Brain microvascular endothelial cell (primary cell): Measurements from ENCODE around the gene MYBPHL.

Experiments
- DNase-seq: peaks from one replicate; pipeline ENCODE4 v3.0.0-alpha.2; 2020
- H3K27ac ChIP-seq: fragments of 250-450 bp; sonication (Bioruptor Pico); 2 replicates; pipeline ENCODE4 v1.5.1; 2020; ENCODE audit warnings: mild to moderate bottlenecking, moderate library complexity
- H3K27me3 ChIP-seq: fragments of 250-450 bp; sonication (Bioruptor Pico); replicated peaks from 2 replicates; pipeline ENCODE4 v1.5.1; 2020; ENCODE audit warnings: mild to moderate bottlenecking
- H3K36me3 ChIP-seq: fragments of 250-450 bp; sonication (Bioruptor Pico); replicated peaks from 2 replicates; pipeline ENCODE4 v1.5.1; 2020; ENCODE audit warnings: mild to moderate bottlenecking
- H3K4me3 ChIP-seq: 2 replicates; pipeline ENCODE4 v1.5.1; 2011; ENCODE audit warnings: low read depth, mild to moderate bottlenecking, control low read depth, low read length, moderate library complexity
- in situ Hi-C: cut with HindIII; loops from 2 replicates; pipeline ENCODE4 v1.10.0; 2017; ENCODE audit warnings: low sequenced_read_pairs, low pct_ligation_motif_present
- TF ChIP-seq, protein P1 (sequence below): IDR thresholded peaks from 2 replicates; pipeline ENCODE4 v1.5.1; 2011; ENCODE audit warnings: low read depth, mild to moderate bottlenecking, moderate library complexity, low read length, control low read depth, inconsistent platforms; ENCODE audit errors: missing control alignments

MYBPHL gene

DNA sequence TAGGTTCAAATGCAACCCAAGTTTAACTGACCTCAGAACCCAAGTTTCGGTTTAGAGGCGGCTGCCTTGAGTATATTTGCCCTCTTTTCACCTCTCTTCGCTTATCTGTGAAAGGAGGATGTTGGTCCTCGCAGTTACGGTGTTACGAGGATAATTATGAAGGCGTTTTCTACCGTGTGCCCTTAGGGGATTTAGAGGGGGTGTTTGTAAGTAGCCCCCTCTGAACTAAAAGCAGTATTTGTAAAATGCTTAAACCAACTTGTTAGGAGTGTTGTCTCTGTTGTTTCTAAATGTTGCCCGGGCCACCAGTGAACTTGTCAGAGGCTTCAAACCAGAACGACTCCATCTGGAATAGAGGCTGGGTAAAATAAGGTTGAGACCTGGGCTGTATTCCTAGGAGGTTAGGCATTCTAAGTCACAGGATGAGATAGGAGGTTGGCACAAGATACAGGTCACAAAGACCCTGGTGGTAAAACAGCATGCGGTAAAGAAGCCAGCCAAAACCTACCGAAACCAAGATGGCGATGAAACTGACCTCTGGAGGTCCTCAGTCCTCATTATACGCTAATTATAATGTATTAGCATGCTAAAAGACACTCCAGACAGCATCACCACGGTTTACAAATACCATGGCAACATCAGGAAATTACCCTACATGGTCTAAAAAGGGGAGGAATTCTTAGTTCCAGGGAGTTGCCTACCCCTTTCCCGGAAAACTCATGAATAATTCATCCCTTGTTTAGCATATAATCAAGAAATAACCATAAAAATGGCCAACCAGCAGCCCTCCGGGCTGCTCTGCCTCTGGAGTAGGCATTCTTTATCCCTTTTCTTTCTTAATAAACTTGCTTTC is 22.8 kb downstream of the MYBPHL start:
- no peaks in the 10 kb centered on the region for H3K27me3 ChIP-seq
- no peaks in the 10 kb centered on the region for H3K36me3 ChIP-seq
- TF ChIP-seq, protein P1, sequence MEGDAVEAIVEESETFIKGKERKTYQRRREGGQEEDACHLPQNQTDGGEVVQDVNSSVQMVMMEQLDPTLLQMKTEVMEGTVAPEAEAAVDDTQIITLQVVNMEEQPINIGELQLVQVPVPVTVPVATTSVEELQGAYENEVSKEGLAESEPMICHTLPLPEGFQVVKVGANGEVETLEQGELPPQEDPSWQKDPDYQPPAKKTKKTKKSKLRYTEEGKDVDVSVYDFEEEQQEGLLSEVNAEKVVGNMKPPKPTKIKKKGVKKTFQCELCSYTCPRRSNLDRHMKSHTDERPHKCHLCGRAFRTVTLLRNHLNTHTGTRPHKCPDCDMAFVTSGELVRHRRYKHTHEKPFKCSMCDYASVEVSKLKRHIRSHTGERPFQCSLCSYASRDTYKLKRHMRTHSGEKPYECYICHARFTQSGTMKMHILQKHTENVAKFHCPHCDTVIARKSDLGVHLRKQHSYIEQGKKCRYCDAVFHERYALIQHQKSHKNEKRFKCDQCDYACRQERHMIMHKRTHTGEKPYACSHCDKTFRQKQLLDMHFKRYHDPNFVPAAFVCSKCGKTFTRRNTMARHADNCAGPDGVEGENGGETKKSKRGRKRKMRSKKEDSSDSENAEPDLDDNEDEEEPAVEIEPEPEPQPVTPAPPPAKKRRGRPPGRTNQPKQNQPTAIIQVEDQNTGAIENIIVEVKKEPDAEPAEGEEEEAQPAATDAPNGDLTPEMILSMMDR: no peak
- no peak for DNase-seq
- peak overlapping the region; percentile 75 for H3K27ac ChIP-seq
- H3K4me3 ChIP-seq: peak overlapping the region; percentile 85
- in situ Hi-C loops: no loop called here

DNA sequence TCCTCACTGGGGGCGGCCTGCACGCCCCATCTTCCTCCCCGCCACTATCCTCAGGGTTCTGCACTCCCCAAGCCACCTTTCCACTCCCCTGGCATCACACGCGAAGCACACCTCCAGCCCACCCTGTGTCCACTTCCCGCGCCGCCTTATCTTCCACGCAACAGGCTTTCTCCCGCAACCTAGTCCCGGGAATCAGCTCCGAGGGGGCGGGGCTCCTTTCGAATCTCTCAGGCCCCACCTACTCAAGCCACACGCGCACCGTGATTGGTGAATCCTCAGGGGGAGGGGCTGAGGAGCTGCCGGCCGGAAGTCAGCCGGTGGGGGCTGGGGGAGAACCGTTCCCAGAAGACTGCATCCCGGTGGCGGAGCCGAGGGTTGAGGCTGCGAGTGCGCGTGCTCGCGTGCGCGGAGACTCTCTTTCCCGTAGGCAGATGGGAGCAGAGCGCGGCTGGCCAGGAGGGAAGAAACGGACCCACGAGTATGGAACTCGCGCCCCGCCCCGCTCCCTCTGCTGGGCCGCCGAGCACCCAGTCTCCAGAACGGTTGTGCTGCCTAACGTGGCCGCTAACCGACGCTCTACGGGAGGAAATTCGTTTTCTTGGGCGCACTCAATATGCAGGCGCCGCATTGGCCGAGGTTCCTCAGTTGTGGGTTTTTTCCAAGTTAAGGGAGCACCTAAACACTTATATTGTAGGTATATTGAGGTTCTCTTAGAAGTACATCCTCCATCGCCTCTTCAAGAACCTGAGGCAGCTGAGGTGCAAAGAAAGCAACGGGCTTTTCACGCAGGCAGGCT is 23.7 kb downstream of the MYBPHL start, which contains the start of gene PSRC1:
Gene PSRC1 (minus strand): TSS at position 194 of the 796 bp plus-strand sequence.
- TF ChIP-seq, protein P1: peak; percentile 60
- Histone ChIP-seq H3K4me3 (peak within 1 kb of the TSS; percentile 85), H3K27me3 (no peaks in the 10 kb centered on the region), H3K36me3 (no peaks in the 10 kb centered on the region), H3K27ac (peak within 1 kb of the TSS; percentile 75)
- peak; percentile 93 for DNase-seq
- in situ Hi-C loops: no loop called here

DNA sequence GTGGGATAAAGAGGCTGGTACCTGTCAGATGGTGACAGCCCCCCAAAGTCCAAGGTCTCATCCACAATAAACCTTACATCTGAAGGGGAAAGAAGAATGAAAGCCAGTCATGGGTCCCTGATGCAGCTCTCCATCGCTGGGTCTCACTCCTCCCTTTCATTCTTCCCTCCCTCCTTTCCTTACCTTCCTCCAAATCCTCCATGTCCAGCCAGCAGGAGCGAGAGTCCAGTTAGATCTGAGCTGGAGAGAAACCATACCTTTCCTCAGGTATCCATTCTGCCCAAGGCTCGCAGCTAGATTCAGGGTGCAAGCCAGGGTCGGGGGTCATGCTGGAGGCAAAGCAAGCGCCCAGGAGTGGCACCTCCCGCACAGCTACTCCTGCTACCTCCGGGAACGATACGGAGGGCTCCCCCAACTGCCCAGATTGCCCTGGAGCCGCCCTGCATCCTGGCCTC is 24.3 kb downstream of the MYBPHL start:
- Histone ChIP-seq H3K36me3 (peaks cover 2% of the 10 kb centered on the region), H3K27me3 (no peaks in the 10 kb centered on the region), H3K4me3 (peak overlapping the region; percentile 85), H3K27ac (peak overlapping the region; percentile 75)
- DNase-seq: no peak
- in situ Hi-C loops: no loop called here
- TF ChIP-seq, protein P1: no peak

DNA sequence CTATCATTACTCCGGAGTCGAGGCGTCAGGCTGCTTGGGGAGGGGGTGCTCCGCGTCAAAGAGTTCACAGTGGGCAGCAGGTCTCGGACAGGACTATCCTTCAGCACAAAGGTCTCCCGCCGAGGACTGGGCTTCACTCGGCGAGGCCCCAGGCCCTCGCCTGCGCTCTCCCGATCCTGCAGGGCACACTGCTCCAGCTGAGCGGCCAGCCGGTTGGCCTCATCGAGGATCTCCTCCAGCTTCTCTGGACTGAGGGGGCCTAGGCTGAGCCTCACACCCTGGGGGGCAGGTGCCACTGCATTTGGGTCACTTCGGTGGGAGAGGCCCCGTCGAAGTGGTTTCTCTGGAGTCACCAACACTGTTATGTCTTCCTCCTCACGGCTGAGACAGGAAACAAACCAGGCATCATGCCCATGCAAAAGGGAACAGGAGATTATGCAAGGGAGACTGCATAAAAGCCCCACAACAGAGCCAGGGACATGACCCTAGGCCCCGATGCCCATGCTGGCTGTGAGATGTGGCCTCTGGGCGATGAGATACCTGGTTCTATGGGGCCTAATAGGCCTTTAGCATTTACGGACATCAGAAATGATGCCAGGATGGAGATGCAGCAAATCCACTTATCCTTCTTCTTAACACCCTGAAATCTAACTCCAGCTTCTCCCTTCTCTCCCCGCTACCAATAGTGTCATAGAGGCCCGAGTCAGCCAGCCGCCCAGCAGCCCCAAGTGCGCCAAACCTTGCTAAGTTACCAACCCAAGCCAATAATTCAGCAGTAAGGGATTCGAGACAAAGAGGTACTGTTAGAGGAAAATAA is 24.9 kb downstream of the MYBPHL start:
- Histone ChIP-seq H3K27me3 (no peaks in the 10 kb centered on the region), H3K27ac (no peak overlapping the region), H3K36me3 (peaks cover 2% of the 10 kb centered on the region), H3K4me3 (peak overlapping the region; percentile 85)
- TF ChIP-seq, protein P1: no peak
- in situ Hi-C loops: no loop called here
- no peak for DNase-seq

DNA sequence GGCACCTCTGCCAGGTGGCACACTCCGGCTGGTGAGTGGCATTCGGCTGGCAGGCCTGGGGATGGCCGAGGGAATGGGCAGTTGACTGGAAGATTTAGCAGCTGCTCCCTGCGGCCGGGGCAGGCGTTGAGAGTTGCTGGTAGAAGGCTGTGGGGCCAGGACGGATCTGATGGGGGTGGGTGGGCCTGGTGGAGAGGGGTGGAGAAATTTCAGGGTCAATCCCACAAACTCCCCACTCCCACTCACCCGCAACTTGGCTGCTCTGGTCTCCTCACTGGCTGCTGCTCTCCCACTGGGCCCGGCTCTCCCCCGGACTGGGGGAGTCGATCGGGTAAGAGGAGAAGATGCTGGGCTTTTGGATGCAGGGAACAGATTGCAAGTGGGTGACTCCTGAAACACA is 25.9 kb downstream of the MYBPHL start:
- Histone ChIP-seq H3K4me3 (no peak overlapping the region), H3K27ac (no peak overlapping the region), H3K27me3 (no peaks in the 10 kb centered on the region), H3K36me3 (peaks cover 2% of the 10 kb centered on the region)
- no peak for DNase-seq
- TF ChIP-seq, protein P1: no peak
- in situ Hi-C loops: no loop called here
